GM12878 (cell line): ENCODE data around the gene ADRA2C. TPM values are rescaled to one million over a fixed set of nuclear protein-coding genes. Genes with fewer than 3 reads are reported as not detected.

ENCODE experiments used
- ATAC-seq: fragments of 200-7000 bp; cut with Tn5 transposase; 3 replicates; pipeline ENCODE4 v1.9.1; 2020; ENCODE audit warnings: mild to moderate bottlenecking, moderate library complexity
- BruUV-seq: library from RNA; stranded (reverse); fragments of 400-500 nt; replicated peaks from 2 replicates; lab custom pipeline; 2021; lab: Mats Ljungman, UMichigan
- CTCF ChIA-PET: fragments of 300-600 bp; sonication (Branson Sonifier 250); formaldehyde crosslinking; extraction: SDS; loops from one replicate; lab custom pipeline; 2021; ENCODE audit warnings: inconsistent platforms; lab: Yijun Ruan, JAX
- POLR2A ChIA-PET: fragments of 350-600 bp; formaldehyde crosslinking; extraction: SDS; loops from one replicate; lab custom pipeline; 2021; ENCODE audit warnings: inconsistent platforms; lab: Charles Lee
- RAD21 ChIA-PET: fragments of 300-600 bp; sonication (Branson Sonifier 250); formaldehyde crosslinking; loops from one replicate; lab custom pipeline; 2023; ENCODE audit warnings: antibody characterized with exemption; ENCODE audit not compliant: unreplicated experiment; lab: Charles Lee
- SMC1A ChIA-PET: fragments of 300-600 bp; sonication (Branson Sonifier 250); formaldehyde crosslinking; loops from one replicate; lab custom pipeline; 2023; ENCODE audit not compliant: unreplicated experiment, uncharacterized antibody; lab: Charles Lee
- DNase-seq: peaks from one replicate; pipeline ENCODE4 v3.0.0-alpha.2; 2011; ENCODE audit warnings: low read depth, low spot score
- FAIRE-seq: peaks from 3 replicates; lab custom pipeline; 2011; peaks lifted over from hg19 to GRCh38; lab: Jason Lieb, UNC
- H2AFZ ChIP-seq: 2 replicates; pipeline ENCODE4 v1.6.0; 2011; ENCODE audit warnings: low read depth, low read length, control low read depth; ENCODE audit not compliant: control insufficient read depth
- H3K27ac ChIP-seq: 2 replicates; pipeline ENCODE4 v1.5.1; 2011; ENCODE audit warnings: control low read depth; ENCODE audit not compliant: control insufficient read depth, insufficient read depth
- H3K27me3 ChIP-seq, 2 experiments: replicated peaks in 1 of 2; 2 replicates each; pipeline versions ENCODE4 v1.6.0 to v1.6.1; 2011; ENCODE audit warnings: low read length in 1 of 2; ENCODE audit not compliant: control insufficient read depth in 2 of 2, insufficient read depth in 2 of 2
- H3K36me3 ChIP-seq, 2 experiments: 2 replicates each; pipeline ENCODE4 v1.5.1; 2011; ENCODE audit warnings: low read length in 1 of 2; ENCODE audit not compliant: control insufficient read depth in 2 of 2, insufficient read depth in 2 of 2
- H3K4me1 ChIP-seq: 2 replicates; pipeline ENCODE4 v1.6.1; 2011; ENCODE audit warnings: mild to moderate bottlenecking, low read length, moderate library complexity, mixed read lengths; ENCODE audit not compliant: control insufficient read depth, insufficient read depth
- H3K4me2 ChIP-seq: 2 replicates; pipeline ENCODE4 v1.6.0; 2011; ENCODE audit warnings: control low read depth; ENCODE audit not compliant: control insufficient read depth, insufficient read depth
- H3K4me3 ChIP-seq: fragments of 200-600 bp; sonication (generic); 2 replicates; pipeline ENCODE4 v1.5.1; 2016
- H3K79me2 ChIP-seq: 2 replicates; pipeline ENCODE4 v1.6.0; 2011; ENCODE audit warnings: low read length; ENCODE audit not compliant: control insufficient read depth, insufficient read depth
- H3K9ac ChIP-seq: 2 replicates; pipeline ENCODE4 v1.8.0; 2011; ENCODE audit warnings: low read length, control low read depth, mixed read lengths; ENCODE audit not compliant: control insufficient read depth, insufficient read depth
- H3K9me3 ChIP-seq: replicated peaks from 3 replicates; pipeline ENCODE4 v1.5.1; 2011; ENCODE audit warnings: mild to moderate bottlenecking, low read length; ENCODE audit not compliant: control insufficient read depth, insufficient read depth
- H4K20me1 ChIP-seq: 2 replicates; pipeline ENCODE4 v1.6.0; 2011; ENCODE audit not compliant: control insufficient read depth, insufficient read depth
- NFXL1 ChIP-seq: fragments of 450-650 bp; IDR thresholded peaks from 2 replicates; pipeline ENCODE4 v1.6.1; 2017; ENCODE audit warnings: antibody characterized with exemption, mild to moderate bottlenecking, borderline replicate concordance
- PML ChIP-seq: IDR thresholded peaks from 2 replicates; pipeline ENCODE4 v1.6.1; 2012; ENCODE audit warnings: low read length, inconsistent platforms
- POLR2AphosphoS5 ChIP-seq: IDR thresholded peaks from 2 replicates; pipeline ENCODE4 v1.6.1; 2011; ENCODE audit warnings: mild to moderate bottlenecking, low read length, inconsistent platforms
- RAD51 ChIP-seq: fragments of 450-650 bp; IDR thresholded peaks from 2 replicates; pipeline ENCODE4 v1.6.1; 2016; ENCODE audit warnings: moderate library complexity, mild to moderate bottlenecking, inconsistent platforms
- ZZZ3 ChIP-seq: IDR thresholded peaks from 2 replicates; pipeline ENCODE4 v1.6.1; 2011; ENCODE audit warnings: low read depth; ENCODE audit not compliant: control insufficient read depth, insufficient read length
- WGBS: methylation state at CpG from one replicate; pipeline ENCODE4 v1.1.6; 2016; ENCODE audit warnings: low lambda C conversion rate; ENCODE audit not compliant: insufficient replicate concordance, insufficient coverage; ENCODE audit errors: missing lambda C conversion rate; 5-methylcytosine and 5-hydroxymethylcytosine counted together
- in situ Hi-C: fragments of 300-500 bp; cut with MboI; formaldehyde crosslinking; loops from 9 replicates; pipeline ENCODE4 v1.14.3; 2018; ENCODE audit warnings: mixed read lengths
- intact Hi-C: fragments of 100-400 bp; cut with micrococcal nuclease; formaldehyde crosslinking; loops from one replicate; pipeline ENCODE4 v1.14.2; 2022; ENCODE audit not compliant: unreplicated experiment
- polyA plus RNA-seq, 11 experiments: library from polyadenylated mRNA; depleted of rRNA in 4 of 11; unstranded in 6 of 11; stranded (reverse) in 5 of 11; fragments of >200 nt; fragmentation: Nextera tagmentation in 4 of 11; fragmentation: Illumina TruSeq in 1 of 11; extraction: Ambion mirVana in 4 of 11; extraction: Trizol in 1 of 11; gene quantifications; 1 replicate in 1 of 11; 2 replicates in 10 of 11; pipeline versions ENCODE4 v1.2.1 to v1.2.3, GENCODE V29; 2011 to 2016; ENCODE audit warnings: inconsistent platforms in 2 of 11, missing spikeins in 2 of 11, low read depth in 1 of 11
- total RNA-seq, 4 experiments: library from RNA; depleted of rRNA in 3 of 4; stranded (reverse); fragments of >200 nt in 3 of 4; fragmentation: Illumina TruSeq in 1 of 4; extraction: Trizol in 1 of 4; gene quantifications; 2 replicates each; pipeline versions ENCODE4 v1.2.1 to v1.2.3, GENCODE V29; 2013 to 2021

ADRA2C gene
- total and polyA plus RNA-seq, 10 of the 15 experiments (the other 5 are each of a cell fraction or from before 2014, with no cell fraction given): 0.15 TPM; not detected in 9

- intact Hi-C loops (no loop called here), in situ Hi-C loops (no loop called here)
- RAD21 ChIA-PET: no interaction called here
- 17% methylated on average over 20 of the region's 20 CpGs for WGBS
- Histone ChIP-seq H3K36me3 (no peaks in the 10 kb centered on the region), H3K27me3 (peaks cover 0 to 2% of the 10 kb centered on the region in 2 experiments; a peak in 2 of 4 replicates), H3K9ac (no peak overlapping the region), H3K79me2 (no peaks in the 10 kb centered on the region), H3K4me3 (no peak overlapping the region), H2AFZ (no peak overlapping the region), H3K9me3 (no peaks in the 10 kb centered on the region; the same call in 2 of the 3 replicates), H3K4me2 (no peak overlapping the region), H3K4me1 (no peaks in the 10 kb centered on the region), H3K27ac (no peak overlapping the region), H4K20me1 (no peaks in the 10 kb centered on the region)
- POLR2A ChIA-PET: no interaction called here
- SMC1A ChIA-PET: no interaction called here
- no peak for DNase-seq
- TF ChIP-seq POLR2AphosphoS5 (no peak), NFXL1 (no peak), PML (no peak)
- CTCF ChIA-PET: no interaction called here
- ATAC-seq: no peak
- BruUV-seq: no TSS peak
- no peak for FAIRE-seq
Observed at GRCh38 chr4:3771164-3771809, 5.1 kb downstream of the ADRA2C start.

- FAIRE-seq (no peak), ATAC-seq (no peak), DNase-seq (no peak)
- TF ChIP-seq RAD51 (no peak), ZZZ3 (no peak)
- intact Hi-C loops (no loop called here), in situ Hi-C loops (no loop called here)
- Histone ChIP-seq H3K9me3 (no peaks in the 10 kb centered on the region; the same call in 2 of the 3 replicates), H3K36me3 (no peaks in the 10 kb centered on the region), H3K27ac (no peak overlapping the region), H3K27me3 (peaks cover 0 to 2% of the 10 kb centered on the region in 2 experiments; a peak in 2 of 4 replicates), H2AFZ (no peak overlapping the region), H3K9ac (no peak overlapping the region), H4K20me1 (no peaks in the 10 kb centered on the region), H3K4me2 (no peak overlapping the region), H3K79me2 (no peaks in the 10 kb centered on the region), H3K4me1 (no peaks in the 10 kb centered on the region), H3K4me3 (no peak overlapping the region)
- BruUV-seq: no TSS peak
- ChIA-PET CTCF (no interaction called here), RAD21 (no interaction called here), POLR2A (no interaction called here), SMC1A (no interaction called here)
- WGBS: 26% methylated on average over 22 of the region's 24 CpGs
Observed at GRCh38 chr4:3771939-3772495, 5.8 kb downstream of the ADRA2C start.
